HuH-7.5 (cell line): Measurements from ENCODE around the gene BAAT.
"Not testable (repeated sequence)": the region's sequence is repeated elsewhere in the genome, so short reads cannot be mapped to it uniquely, and the experiment has no call there.

Experiments used
- DNase-seq: peaks from one replicate; pipeline ENCODE4 v3.0.0; 2011; ENCODE audit warnings: low spot score

BAAT gene

GRCh38 chr9:101384873-101385536 is at the start of gene BAAT:
Gene BAAT, minus strand, starts transcription at chr9:101385006. Its CDS starts 13,602 bp downstream, at chr9:101371404.
- not testable (repeated sequence) for DNase-seq

- DNase-seq: no peak
Measured at GRCh38 chr9:101433229-101433628, 48.4 kb upstream of the BAAT start.

DNA sequence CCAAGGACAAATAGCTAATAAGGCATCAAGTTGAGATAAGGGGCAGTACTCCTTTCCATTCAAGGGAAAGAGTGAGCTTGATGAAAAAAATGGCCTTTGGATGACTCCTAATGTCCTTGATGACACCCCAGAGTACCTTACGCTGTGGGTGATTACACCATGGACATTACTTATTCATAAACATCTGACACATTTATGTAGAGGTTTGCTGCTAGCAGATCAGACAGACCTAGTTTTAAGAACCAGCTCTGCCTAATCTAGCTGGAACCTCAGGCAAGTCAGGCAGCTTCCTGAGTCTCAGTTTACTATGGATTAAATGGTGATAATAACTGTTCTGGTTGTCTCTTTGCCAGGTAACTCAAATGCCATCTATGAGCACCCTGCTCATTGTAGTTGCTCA is 47.9 kb upstream of the BAAT start:
- DNase-seq: no peak

DNA sequence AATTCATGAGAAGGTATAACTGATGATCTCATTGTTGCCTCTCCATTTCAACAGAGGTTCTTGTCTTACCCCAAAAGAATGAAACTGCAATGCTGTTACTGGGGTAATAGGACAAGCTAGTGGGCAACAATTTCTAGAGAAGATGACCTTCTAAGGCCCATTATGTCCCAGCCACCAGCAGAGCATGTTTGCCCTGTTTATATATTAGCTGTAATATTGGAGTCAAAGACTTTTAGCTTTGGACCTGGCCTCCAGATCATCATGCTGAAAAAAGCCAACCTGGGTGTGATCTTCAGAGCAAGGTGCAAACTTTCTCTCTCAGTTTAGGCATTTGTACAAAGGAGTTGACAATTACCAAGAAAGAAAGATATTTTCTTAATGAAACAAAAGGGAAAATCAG is 47.4 kb upstream of the BAAT start:
- no peak for DNase-seq

DNA sequence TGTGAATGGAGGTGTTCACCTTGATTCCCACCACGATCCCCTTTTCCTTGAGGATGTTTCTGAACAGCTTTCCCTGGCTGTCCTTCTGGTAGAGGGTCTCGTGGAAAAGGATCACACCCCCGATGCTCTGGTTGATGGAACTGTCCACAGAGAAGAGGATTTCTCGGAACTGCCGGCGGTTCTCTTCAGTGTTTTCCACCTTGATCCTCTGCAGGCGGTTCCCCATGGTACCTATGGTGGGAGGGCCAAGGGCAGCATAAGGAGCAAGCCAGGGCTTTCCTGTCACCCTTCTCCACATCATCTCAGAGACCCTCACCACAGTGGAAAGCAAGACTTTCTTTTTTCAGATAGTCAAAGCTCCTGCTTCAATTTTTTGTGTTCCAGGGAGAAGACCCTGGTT is 44.9 kb upstream of the BAAT start:
- DNase-seq: no peak

DNA sequence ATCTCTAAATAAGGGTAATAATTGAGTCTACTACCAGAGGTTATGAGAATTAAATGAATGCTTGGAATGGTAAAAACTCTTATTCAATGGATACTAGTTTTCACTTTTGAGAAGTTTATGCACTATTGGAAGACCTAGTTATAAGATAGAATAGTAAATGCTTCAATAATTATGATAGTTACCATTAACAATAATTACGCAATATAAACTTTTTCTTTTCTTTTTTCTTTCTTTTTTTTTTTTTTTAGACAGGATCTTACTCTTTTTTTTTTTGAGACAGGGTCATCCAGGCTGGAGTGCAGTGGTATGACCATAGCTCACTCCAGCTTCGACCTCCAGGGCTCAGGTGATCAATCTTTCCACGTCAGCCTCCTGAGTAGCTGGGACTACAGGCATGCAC is 44.1 kb upstream of the BAAT start:
- DNase-seq: no peak

DNA sequence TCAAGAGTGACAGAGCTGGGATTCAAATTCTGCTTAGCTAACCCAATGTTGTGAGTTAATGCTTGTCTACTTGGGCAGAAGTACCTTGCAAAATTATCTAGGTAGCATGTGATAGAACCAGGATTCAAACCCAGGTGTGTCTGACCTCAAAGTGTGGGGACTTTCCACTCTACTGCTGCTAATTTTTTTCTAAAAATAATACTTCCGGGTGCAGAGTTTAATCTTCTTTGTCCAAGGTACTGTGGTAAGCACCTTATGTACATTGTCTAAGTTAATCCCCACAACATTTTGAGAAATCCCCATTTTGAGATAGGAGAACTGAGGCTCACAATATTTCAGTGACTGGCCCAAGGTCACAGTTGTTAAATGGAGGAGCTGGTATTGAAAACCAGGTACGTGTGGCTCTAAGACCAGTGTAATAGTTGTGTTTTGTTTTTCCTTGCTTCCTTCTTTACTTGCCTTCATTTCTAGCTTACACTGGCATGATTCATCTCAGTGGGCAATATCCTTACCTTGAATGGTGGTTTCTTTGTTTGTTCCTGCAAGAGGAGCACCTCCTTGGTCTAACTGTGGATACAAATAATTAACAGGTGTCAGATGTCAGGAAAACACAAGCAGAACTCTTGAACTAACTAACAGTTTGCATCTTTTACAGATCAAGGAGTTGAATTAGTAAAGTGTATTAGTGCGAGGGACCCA is 43.3 kb upstream of the BAAT start:
- no peak for DNase-seq

- no peak for DNase-seq
Measured at GRCh38 chr9:101427358-101427757, 42.6 kb upstream of the BAAT start.

- DNase-seq: no peak
Measured at GRCh38 chr9:101421653-101422065, 36.9 kb upstream of the BAAT start.

DNA sequence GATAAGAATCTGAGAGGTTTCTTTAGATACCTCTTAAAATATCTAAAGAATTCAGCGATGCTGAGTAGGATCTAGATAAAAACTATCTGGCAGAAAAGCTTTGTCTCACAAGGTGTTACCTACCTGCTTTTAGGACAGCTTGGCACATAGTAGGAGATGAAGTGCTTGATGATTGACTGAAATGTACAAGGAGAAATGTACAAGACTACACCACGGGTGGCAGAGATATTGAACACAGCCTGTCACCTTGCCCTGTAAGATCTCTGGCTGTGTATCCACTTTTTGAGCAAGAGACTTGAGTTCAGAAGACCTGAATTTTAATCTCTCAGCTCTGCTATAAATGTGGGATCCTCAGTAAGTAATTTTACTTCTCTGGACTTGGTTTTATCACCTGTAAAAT is 35.1 kb upstream of the BAAT start:
- DNase-seq: no peak

GRCh38 chr9:101418518-101419430 is 34.0 kb upstream of the BAAT start:
- DNase-seq: no peak

DNA sequence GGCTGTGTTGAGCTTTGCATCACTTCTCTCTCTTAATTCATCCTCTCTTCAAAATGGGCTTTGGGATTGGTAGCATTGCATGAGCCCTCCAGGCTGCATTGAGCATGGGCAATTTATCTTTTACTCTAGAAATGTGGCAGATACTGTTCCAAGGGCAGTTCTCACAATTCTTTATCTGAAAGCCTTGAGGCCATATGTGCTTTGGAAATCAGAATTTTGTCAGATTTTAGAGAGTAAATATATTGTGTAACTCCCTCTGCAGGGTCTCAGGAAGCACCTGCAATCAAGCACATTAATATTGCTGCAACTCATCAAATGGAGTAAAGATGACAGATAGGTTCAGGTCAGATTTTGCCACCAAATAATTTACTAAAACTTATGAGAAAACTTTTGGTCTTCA is 33.2 kb upstream of the BAAT start:
- no peak for DNase-seq

- DNase-seq: no peak
Measured at GRCh38 chr9:101417389-101417788, 32.6 kb upstream of the BAAT start.

DNA sequence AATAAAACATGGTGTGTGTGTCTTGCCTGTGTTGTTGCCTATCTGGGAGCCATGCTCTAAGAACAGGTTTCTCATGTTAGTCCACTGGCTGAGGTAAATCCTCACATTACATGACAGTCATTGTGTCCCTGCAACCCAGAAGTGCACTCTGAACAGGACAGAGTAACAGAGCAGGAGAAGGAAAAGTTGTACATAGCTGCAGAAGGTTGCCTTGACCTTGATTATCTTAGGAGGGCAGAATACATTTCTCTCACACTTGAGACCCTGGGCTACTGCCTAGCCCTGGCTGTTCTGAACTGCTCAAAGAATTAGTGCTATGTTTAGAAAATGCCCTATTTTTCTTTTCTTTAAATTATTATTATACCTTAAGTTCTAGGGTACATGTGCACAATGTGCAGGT is 30.8 kb upstream of the BAAT start:
- no peak for DNase-seq

DNA sequence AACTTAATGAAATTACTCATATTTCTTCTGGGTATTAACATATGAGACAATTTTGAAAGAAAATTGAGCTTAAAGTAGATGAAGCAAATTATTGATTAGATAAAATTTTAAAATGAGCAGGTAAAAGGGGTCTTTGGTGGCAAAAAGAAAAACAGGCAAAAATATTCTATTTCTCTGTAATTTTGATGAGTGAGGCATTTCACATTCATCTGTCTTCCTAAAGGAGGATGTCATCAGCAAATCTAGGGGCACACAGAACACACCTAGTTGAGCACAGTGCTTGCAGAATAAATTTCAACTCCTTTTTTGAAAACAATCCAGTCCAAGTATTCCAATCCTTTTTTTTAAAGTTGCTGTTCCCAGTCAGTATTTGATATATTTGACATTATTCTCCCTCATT is 30.0 kb upstream of the BAAT start:
- no peak for DNase-seq

GRCh38 chr9:101409079-101409477 is 24.3 kb upstream of the BAAT start:
- DNase-seq: no peak

DNA sequence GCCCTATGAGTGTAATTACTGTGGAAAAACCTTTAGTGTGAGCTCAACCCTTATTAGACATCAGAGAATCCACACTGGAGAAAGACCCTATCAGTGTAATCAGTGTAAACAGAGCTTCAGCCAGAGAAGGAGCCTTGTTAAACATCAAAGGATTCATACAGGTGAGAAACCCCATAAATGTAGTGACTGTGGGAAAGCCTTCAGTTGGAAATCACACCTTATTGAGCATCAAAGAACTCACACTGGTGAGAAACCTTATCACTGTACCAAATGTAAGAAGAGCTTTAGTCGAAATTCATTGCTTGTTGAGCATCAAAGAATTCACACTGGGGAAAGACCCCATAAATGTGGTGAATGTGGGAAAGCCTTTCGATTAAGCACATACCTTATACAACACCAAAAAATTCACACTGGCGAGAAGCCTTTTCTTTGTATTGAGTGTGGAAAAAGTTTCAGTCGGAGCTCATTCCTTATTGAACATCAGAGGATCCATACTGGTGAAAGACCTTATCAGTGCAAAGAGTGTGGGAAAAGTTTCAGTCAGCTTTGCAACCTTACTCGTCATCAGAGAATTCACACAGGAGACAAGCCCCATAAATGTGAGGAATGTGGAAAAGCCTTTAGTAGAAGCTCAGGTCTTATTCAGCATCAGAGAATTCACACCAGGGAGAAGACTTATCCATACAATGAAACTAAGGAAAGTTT is 23.7 kb upstream of the BAAT start:
- no peak for DNase-seq

DNA sequence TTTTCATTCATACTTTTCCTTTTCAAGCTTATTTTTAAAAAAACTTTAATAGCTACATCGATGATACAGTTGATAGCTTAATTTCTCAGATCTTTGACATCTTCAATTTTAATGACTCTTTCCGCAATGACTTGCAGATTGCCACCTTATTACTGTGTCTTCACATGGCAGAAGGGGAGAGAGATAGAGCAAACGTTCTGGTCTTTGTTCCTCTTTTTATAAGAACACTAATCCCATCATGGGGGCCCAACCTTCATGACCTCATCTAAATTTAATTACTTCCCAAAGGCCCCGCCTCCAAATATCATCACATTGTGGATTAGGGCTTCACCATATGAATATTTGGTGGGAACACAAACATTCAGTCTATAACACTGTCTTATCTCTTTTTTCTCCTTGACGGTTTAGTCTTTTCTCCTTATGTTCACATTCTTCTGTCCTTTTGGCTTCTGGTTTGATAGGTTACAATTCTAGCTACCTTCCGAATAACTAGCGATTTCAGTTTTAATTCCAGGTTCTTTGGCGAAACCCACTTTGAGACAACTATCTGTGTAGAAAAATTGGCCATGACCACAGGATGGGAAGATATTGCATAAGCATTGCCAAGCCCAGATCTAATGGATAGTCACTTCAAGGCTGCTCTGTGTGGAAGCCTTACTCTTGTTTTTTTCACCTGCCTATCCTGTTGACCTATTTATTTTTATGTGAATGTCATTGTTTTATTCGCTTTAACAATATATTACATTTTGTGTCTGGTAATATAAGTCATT is 18.9 kb upstream of the BAAT start:
- DNase-seq: no peak

GRCh38 chr9:101400120-101400519 is 15.3 kb upstream of the BAAT start:
- no peak for DNase-seq

GRCh38 chr9:101399643-101399970 is 14.8 kb upstream of the BAAT start:
- DNase-seq: no peak

DNA sequence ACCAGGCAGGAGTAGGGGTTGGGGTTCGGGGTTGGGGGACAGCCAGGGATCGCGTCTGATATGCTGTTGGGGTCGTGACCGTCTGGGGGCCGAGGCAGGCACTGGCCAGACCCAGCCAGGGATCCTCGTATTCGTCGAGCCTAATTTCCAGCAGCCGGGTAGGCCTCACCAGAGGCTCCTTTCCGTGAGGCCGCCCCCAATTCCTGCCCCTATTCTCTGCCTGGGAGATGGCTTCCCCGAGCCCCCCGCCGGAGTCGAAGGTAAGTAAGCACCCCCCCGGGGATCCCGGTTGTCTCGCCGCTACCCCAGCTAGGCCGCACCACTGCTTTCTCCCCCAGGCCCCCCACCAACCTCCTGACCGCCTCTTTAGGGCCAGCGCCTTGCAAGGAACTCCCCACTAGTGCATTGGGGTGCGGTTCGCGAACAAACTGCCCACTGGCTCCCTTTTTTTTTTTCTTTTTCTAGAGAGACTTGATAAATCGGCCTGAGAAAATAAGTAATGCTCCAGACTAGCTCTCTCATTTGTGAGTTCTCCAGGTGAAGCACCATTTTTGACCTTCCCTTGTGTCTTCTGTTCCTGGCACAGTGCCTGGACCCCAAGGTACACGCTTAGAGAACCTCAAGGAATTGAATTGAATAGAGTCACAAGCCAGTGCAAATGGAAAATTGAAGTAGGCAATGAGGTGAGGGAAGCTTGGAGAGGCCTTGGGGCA is 14.3 kb upstream of the BAAT start:
- DNase-seq: no peak
